Measurements from ENCODE around the gene MYH10.

DNA sequence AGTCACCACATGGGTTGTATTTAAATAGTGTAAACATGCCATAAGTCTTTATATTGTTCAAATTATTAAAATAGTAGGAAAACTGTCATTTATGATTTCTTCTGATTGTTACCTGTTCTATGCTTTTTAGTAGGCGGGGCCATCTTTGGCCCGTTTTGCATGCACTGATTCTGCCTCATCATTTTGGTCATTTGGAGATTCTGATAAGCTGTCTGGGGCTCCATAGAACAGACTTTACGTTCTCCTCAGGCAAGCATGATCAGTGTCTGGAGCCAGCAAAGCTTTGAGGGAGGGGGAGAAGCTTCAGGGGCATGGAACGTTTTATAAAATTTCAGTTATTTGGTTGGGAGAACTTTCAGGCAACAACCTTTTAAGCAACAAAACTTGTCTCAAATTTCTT lies 186.0 kb downstream of the MYH10 start:
- TF ChIP-seq EZH2 (optimal IDR thresholded peaks at IDR 0.05; ENCODE audit: low read depth, low read length) (no peak), EZH2phosphoT487 (IDR thresholded peaks at IDR 0.05; ENCODE audit: low read length) (no peak)
- TF ChIP-seq, protein P1, sequence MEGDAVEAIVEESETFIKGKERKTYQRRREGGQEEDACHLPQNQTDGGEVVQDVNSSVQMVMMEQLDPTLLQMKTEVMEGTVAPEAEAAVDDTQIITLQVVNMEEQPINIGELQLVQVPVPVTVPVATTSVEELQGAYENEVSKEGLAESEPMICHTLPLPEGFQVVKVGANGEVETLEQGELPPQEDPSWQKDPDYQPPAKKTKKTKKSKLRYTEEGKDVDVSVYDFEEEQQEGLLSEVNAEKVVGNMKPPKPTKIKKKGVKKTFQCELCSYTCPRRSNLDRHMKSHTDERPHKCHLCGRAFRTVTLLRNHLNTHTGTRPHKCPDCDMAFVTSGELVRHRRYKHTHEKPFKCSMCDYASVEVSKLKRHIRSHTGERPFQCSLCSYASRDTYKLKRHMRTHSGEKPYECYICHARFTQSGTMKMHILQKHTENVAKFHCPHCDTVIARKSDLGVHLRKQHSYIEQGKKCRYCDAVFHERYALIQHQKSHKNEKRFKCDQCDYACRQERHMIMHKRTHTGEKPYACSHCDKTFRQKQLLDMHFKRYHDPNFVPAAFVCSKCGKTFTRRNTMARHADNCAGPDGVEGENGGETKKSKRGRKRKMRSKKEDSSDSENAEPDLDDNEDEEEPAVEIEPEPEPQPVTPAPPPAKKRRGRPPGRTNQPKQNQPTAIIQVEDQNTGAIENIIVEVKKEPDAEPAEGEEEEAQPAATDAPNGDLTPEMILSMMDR (IDR thresholded peaks at IDR 0.05; ENCODE audit: low read length): no peak

Data from MM.1S (cell line).